Sigmoid colon (tissue), 7 donors: Measurements from ENCODE around the gene CDK14. TPM values are rescaled to one million over a fixed set of nuclear protein-coding genes. Genes with fewer than 3 reads are reported as not detected.

Source experiments
- DNase-seq: peaks from one replicate; pipeline ENCODE4 v3.0.0-alpha.2; 2019
- H3K27ac ChIP-seq, 4 donors: fragments of 200-600 bp; sonication (generic); one replicate each; pipeline ENCODE4 v1.5.1; 2016 to 2019; ENCODE audit warnings: mild to moderate bottlenecking in 1 of 4
- H3K27me3 ChIP-seq, 3 donors: fragments of 200-600 bp; sonication (generic); one replicate each; pipeline ENCODE4 v1.5.1; 2019; ENCODE audit warnings: mild to moderate bottlenecking in 1 of 3
- H3K36me3 ChIP-seq, 4 donors: fragments of 200-600 bp; sonication (generic); one replicate each; pipeline ENCODE4 v1.5.1; 2016 to 2019
- H3K4me1 ChIP-seq, 4 donors: fragments of 200-600 bp; sonication (generic); one replicate each; pipeline ENCODE4 v1.5.1; 2017 to 2019
- H3K4me3 ChIP-seq, 4 donors: fragments of 200-600 bp; sonication (generic); one replicate each; pipeline ENCODE4 v1.5.1; 2017 to 2019; ENCODE audit warnings: mild to moderate bottlenecking in 2 of 4, moderate library complexity in 1 of 4
- H3K9me3 ChIP-seq, 4 donors: fragments of 200-600 bp in 3 of 4; sonication (generic) in 3 of 4; one replicate each; pipeline versions ENCODE4 v1.5.1 to v1.6.1; 2013 to 2019
- EP300 ChIP-seq, 4 donors: sonication (generic); formaldehyde crosslinking; IDR thresholded peaks; one replicate each; pipeline ENCODE4 v1.6.1; 2017; ENCODE audit warnings: antibody characterized with exemption in 4 of 4
- POLR2A ChIP-seq, 2 donors: fragments of 450-650 bp; IDR thresholded peaks; one replicate each; pipeline ENCODE4 v1.6.1; 2016; ENCODE audit warnings: antibody characterized with exemption in 2 of 2, mild to moderate bottlenecking in 2 of 2, moderate library complexity in 2 of 2
- POLR2AphosphoS5 ChIP-seq, 4 donors: sonication (generic); formaldehyde crosslinking; IDR thresholded peaks; one replicate each; pipeline ENCODE4 v1.6.1; 2017; ENCODE audit warnings: antibody characterized with exemption in 4 of 4
- WGBS, 2 donors: extraction: QIAGEN DNeasy Blood & Tissue Kit; methylation state at CpG; one replicate each; pipeline ENCODE4 v1.1.7; 2013; 5-methylcytosine and 5-hydroxymethylcytosine counted together
- intact Hi-C: fragments of 100-400 bp; cut with DNase I; formaldehyde crosslinking; loops from one replicate; pipeline ENCODE4 v1.15.1; 2023
- polyA plus RNA-seq, 3 donors: library from polyadenylated mRNA; stranded (reverse); fragments of 200-250 nt; gene quantifications; one replicate each; pipeline ENCODE4 v1.2.3, GENCODE V29; 2013
- total RNA-seq, 4 donors: library from RNA; depleted of rRNA; stranded (reverse); fragments of >200 nt; gene quantifications; one replicate each; pipeline ENCODE4 v1.1.0, GENCODE V29; 2016
- TF ChIP-seq, protein P1 (sequence below), 4 experiments: fragments of 450-650 bp in 3 of 4; fragments of 200-600 bp in 1 of 4; IDR thresholded peaks; one replicate each; pipeline ENCODE4 v1.5.1; 2016 to 2019; ENCODE audit warnings: antibody characterized with exemption in 4 of 4, mild to moderate bottlenecking in 3 of 4, moderate library complexity in 2 of 4
- donor health status: healthy with polysubstance abuse.
- donor health status: Bipolar disorder and iron deficiency.
- donor health status: healthy.

CDK14 gene
- total and polyA plus RNA-seq, 7 donors, result 0.92 to 19.3 (median 11.1) TPM

DNA sequence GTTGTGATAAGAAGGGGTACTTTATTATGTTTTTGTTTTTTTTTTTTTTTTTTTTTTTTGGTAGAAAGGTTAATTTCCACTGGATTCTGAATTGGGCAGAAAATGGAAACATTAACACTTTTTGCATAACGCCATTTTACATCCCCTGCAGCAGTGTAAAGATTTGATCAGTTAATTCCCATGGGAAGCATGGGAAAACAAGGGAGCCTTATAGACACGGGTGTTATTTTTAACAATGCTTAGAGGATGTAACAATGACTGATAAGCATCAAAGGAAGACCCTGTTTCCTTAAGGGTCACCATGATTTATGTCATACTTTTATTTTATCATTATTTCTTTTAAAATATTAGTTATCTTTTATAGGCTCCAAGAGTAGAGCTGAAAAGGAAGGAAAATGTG is 140.2 kb downstream of the CDK14 start:
- intact Hi-C loops, result no loop called here
- Histone ChIP-seq H3K36me3 (peaks cover 0 to 7% (median 0%) of the 10 kb centered on the region in 4 donors), H3K9me3 (no peaks in the 10 kb centered on the region), H3K27ac (no peak overlapping the region), H3K27me3 (no peaks in the 10 kb centered on the region), H3K4me1 (no peaks in the 10 kb centered on the region), H3K4me3 (no peak overlapping the region)
- no peak for DNase-seq
- TF ChIP-seq, protein P1, sequence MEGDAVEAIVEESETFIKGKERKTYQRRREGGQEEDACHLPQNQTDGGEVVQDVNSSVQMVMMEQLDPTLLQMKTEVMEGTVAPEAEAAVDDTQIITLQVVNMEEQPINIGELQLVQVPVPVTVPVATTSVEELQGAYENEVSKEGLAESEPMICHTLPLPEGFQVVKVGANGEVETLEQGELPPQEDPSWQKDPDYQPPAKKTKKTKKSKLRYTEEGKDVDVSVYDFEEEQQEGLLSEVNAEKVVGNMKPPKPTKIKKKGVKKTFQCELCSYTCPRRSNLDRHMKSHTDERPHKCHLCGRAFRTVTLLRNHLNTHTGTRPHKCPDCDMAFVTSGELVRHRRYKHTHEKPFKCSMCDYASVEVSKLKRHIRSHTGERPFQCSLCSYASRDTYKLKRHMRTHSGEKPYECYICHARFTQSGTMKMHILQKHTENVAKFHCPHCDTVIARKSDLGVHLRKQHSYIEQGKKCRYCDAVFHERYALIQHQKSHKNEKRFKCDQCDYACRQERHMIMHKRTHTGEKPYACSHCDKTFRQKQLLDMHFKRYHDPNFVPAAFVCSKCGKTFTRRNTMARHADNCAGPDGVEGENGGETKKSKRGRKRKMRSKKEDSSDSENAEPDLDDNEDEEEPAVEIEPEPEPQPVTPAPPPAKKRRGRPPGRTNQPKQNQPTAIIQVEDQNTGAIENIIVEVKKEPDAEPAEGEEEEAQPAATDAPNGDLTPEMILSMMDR (IDR thresholded peaks at IDR 0.05), result no peak
- no peak for TF ChIP-seq POLR2AphosphoS5 (IDR thresholded peaks at IDR 0.05)
- TF ChIP-seq POLR2A (IDR thresholded peaks at IDR 0.05), result no peak
- TF ChIP-seq EP300 (IDR thresholded peaks at IDR 0.05), result no peak
- 60 to 92% methylated on average over 2 of the region's 2 CpGs for WGBS, 2 donors

DNA sequence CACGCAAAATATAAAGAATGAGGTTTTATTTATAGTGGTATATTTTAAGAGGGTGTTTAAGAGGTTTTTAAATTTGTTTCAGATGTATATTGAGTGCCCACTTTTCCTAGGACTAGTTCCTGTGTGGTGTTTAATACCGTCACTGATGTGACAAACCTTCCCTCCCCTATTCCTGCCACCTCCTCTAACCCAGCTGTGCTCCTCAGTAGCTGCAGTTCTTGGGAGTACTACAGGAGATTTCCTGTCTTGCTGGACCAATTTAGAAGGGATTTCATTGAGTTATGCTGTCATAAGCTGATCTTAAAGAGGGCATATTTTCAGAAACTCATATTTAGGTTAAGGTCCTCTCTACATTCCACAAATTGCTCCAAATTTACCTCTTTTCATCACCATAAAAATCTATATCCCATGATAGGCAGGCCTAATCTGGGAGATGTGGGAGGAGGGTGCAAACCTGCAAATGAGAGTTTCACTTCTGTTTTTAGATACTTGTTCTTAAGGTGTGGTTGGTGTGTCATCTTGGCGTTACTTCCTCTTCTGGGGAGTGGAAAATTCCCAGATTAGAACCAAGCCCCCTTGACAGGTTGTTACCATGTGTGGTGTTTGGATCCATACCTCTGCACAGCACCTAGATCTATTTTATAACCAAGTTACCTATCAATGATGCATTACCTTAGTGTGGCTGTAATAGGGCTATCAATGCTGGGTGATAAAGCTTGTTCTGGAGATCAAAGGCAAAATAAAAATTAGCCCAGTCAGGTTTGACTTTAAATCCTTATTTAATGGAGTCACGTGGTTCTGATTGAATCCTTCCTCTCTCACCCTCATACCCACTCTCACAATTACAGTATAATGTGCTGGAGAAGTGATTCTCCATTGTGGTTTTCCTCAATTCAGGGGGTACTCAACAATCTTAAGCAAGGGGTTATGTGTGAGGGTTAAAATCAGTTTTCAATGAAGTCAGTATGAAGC is 141.1 kb downstream of the CDK14 start:
- Histone ChIP-seq H3K4me3 (no peak overlapping the region), H3K9me3 (no peaks in the 10 kb centered on the region), H3K27ac (no peak overlapping the region), H3K27me3 (no peaks in the 10 kb centered on the region), H3K4me1 (no peaks in the 10 kb centered on the region), H3K36me3 (peaks cover 0 to 7% (median 0%) of the 10 kb centered on the region in 4 donors)
- WGBS, 2 donors, result 54 to 59% methylated on average over 4 of the region's 4 CpGs
- DNase-seq, result no peak
- TF ChIP-seq, protein P1 (IDR thresholded peaks at IDR 0.05), result no peak
- TF ChIP-seq POLR2A (IDR thresholded peaks at IDR 0.05) (no peak), EP300 (IDR thresholded peaks at IDR 0.05) (no peak), POLR2AphosphoS5 (IDR thresholded peaks at IDR 0.05) (no peak)
- intact Hi-C loops, result no loop called here

DNA sequence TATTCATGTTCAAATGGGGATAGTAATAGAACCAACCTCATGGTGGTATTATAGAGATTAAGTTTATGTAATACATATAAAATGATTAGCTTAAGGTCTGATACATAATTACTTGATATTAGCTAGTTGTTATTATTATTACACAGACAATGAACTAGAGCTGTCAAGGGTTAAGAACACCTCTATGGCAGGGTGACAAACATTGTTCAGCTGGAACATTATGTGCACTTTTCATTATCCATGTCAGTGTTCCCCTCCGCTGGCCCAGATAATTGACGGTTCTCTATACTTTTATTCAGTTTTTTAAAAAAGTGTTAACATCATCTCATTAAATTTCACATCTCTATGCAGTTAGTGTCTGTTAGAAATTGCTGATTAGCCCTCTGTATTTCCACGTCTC is 142.1 kb downstream of the CDK14 start:
- Histone ChIP-seq H3K27me3 (no peaks in the 10 kb centered on the region), H3K36me3 (peaks cover 0 to 7% (median 0%) of the 10 kb centered on the region in 4 donors), H3K4me1 (no peaks in the 10 kb centered on the region), H3K27ac (no peak overlapping the region), H3K9me3 (no peaks in the 10 kb centered on the region), H3K4me3 (no peak overlapping the region)
- TF ChIP-seq, protein P1 (IDR thresholded peaks at IDR 0.05), result no peak
- TF ChIP-seq EP300 (IDR thresholded peaks at IDR 0.05), result no peak
- TF ChIP-seq POLR2A (IDR thresholded peaks at IDR 0.05), result no peak
- no peak for TF ChIP-seq POLR2AphosphoS5 (IDR thresholded peaks at IDR 0.05)
- intact Hi-C loops, result no loop called here
- WGBS, 2 donors, result 89 to 92% methylated on average over 3 of the region's 3 CpGs
- DNase-seq, result no peak

DNA sequence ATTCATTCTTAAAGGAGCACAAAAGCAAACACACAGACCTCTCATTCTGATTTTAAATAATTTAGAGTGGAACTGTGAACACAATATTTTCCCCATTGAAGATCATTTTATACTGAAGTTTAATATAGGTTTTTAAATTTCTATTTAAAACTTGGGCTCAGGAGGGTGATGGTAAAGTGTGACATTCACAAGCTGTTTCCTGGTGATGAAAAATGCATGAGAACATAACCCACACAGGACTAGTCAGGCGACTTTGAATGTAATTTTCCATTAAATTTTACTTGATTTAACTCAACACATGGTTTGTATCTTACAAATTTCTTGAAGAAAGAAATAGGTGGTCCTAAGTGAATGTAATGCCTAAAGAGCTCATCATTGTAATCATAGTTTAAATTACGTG is 143.6 kb downstream of the CDK14 start:
- Histone ChIP-seq H3K27ac (no peak overlapping the region), H3K36me3 (peaks cover 0 to 7% (median 0%) of the 10 kb centered on the region in 4 donors), H3K4me1 (no peaks in the 10 kb centered on the region), H3K27me3 (no peaks in the 10 kb centered on the region), H3K4me3 (no peak overlapping the region), H3K9me3 (no peaks in the 10 kb centered on the region)
- WGBS, 2 donors, result 75 to 81% methylated on average over 2 of the region's 2 CpGs
- intact Hi-C loops, result no loop called here
- no peak for DNase-seq
- TF ChIP-seq POLR2AphosphoS5 (IDR thresholded peaks at IDR 0.05), result no peak
- no peak for TF ChIP-seq EP300 (IDR thresholded peaks at IDR 0.05)
- TF ChIP-seq, protein P1 (IDR thresholded peaks at IDR 0.05), result no peak
- TF ChIP-seq POLR2A (IDR thresholded peaks at IDR 0.05), result no peak
